Right lobe of liver (tissue), 6 donors: ENCODE results near the gene CDC42BPG. TPM values are rescaled to one million over a fixed set of nuclear protein-coding genes. Genes with fewer than 3 reads are reported as not detected.

Source experiments
- ATAC-seq, 4 donors: fragments of 200-7000 bp; cut with Tn5 transposase; one replicate each; pipeline ENCODE4 v1.9.1; 2020; ENCODE audit warnings: mild to moderate bottlenecking in 4 of 4, moderate library complexity in 4 of 4
- DNase-seq, 3 donors: peaks; one replicate each; pipeline ENCODE4 v3.0.0-alpha.2; 2020
- H3K27ac ChIP-seq, 3 donors: fragments of 200-600 bp; one replicate each; pipeline ENCODE4 v1.8.0; 2022
- H3K27me3 ChIP-seq, 2 donors: fragments of 200-600 bp; one replicate each; pipeline ENCODE4 v1.8.0; 2022
- H3K36me3 ChIP-seq, 4 donors: fragments of 200-600 bp; sonication (generic) in 1 of 4; one replicate each; pipeline versions ENCODE4 v1.5.1 to v1.8.0; 2017 to 2022; ENCODE audit warnings: control low read depth in 1 of 4
- H3K4me1 ChIP-seq, 4 donors: fragments of 200-600 bp; sonication (generic) in 1 of 4; one replicate each; pipeline versions ENCODE4 v1.5.1 to v1.8.0; 2017 to 2022; ENCODE audit warnings: control low read depth in 1 of 4
- H3K4me3 ChIP-seq, 3 donors: fragments of 200-600 bp; one replicate each; pipeline ENCODE4 v1.8.0; 2022
- H3K9me3 ChIP-seq, 4 donors: fragments of 200-600 bp; sonication (generic) in 1 of 4; one replicate each; pipeline versions ENCODE4 v1.5.1 to v1.8.0; 2017 to 2022; ENCODE audit warnings: control low read depth in 1 of 4
- CTCF ChIP-seq, 4 donors: fragments of 200-600 bp in 3 of 4; fragments of 450-650 bp in 1 of 4; IDR thresholded peaks; one replicate each; pipeline versions ENCODE4 v1.5.1 to v1.8.0; 2016 to 2022; ENCODE audit warnings: antibody characterized with exemption in 4 of 4, mild to moderate bottlenecking in 2 of 4
- POLR2A ChIP-seq: fragments of 450-650 bp; IDR thresholded peaks from one replicate; pipeline ENCODE4 v1.6.1; 2017; ENCODE audit warnings: antibody characterized with exemption, mild to moderate bottlenecking
- WGBS: methylation state at CpG from one replicate; pipeline ENCODE4 v1.1.6; 2018; ENCODE audit warnings: low coverage, low lambda C conversion rate; ENCODE audit not compliant: insufficient coverage; ENCODE audit errors: missing lambda C conversion rate; 5-methylcytosine and 5-hydroxymethylcytosine counted together
- intact Hi-C, 2 donors: fragments of 100-400 bp; cut with DNase I; formaldehyde crosslinking; loops; one replicate each; pipeline versions ENCODE4 v1.11.2 to v1.14.1; 2022
- total RNA-seq, 6 experiments: library from RNA; depleted of rRNA in 2 of 6; stranded (reverse); fragments of >200 nt in 2 of 6; fragmentation: NEBNext Ultra II Directional in 3 of 6; extraction: Animal tissue kit (Norgen Biotek cat#: 25700) in 3 of 6; gene quantifications; one replicate each; pipeline versions ENCODE4 v1.1.0 to v1.2.4, GENCODE V29; 2016 to 2023
- donor health status: DM: no; HTN: yes; CAD: no.
- donor health status: DM: no; HTN: no; CAD: no.
- donor health status: DM: no; HTN: no; CAD: no.
- donor health status: DM: no; HTN: yes; CAD: no.
- donor health status: DM: no; HTN: yes; CAD: no.

Gene CDC42BPG
- total RNA-seq, 6 experiments from 2014 or later, result 0.63 to 1.1 (median 0.99) TPM

DNA sequence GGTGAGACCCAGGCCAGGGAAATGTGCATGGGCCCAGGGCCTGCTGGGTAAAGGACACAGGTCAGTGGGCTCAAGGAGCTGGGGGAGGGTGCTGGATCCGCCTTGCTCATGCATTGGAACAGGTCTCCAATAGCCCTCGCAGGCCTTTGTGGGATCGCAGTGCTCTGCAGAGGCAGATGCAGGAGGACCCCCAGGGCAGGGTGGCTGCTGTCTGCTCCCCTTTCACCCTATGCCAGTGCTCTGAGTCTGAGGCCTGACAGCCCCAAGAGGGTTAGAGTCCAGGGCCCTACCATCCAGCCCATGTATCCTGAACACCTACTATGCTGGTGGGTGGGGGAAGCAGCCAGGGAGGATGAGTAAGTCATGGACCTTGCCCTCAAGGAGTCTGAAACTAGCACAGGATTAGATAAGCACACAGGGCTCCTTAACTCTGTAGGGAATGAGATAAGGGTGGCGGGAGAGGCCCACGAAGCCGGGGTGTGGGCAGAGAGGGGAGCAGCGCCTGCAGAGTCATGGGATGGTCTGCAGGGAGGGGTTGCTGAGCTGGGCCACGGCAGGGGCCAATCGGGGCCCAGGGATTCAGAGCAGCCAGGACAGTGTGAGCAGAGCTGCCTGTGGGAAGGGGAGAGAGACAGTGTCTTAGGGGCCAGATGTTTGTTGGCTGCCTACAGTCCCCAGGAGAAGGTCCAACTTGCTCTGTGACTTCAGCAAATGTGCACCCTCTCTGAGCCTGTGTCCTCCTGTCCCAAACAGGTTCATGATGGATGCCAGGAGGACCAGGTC is 44.5 kb upstream of the CDC42BPG start:
- ATAC-seq (no peak), DNase-seq (no peak)
- H3K36me3 ChIP-seq, result no peaks in the 10 kb centered on the region
- peaks cover 0 to 50% (median 10%) of the 10 kb centered on the region in 4 donors for H3K4me1 ChIP-seq
- TF ChIP-seq CTCF (IDR thresholded peaks at IDR 0.05), result no peak
- TF ChIP-seq POLR2A, result no peak
- no peaks in the 10 kb centered on the region for H3K27me3 ChIP-seq
- no peak overlapping the region for H3K27ac ChIP-seq
- H3K4me3 ChIP-seq, result no peak overlapping the region
- intact Hi-C loops, result no loop called here
- H3K9me3 ChIP-seq, result no peaks in the 10 kb centered on the region
- WGBS, result 28% methylated on average over 5 of the region's 9 CpGs

DNA sequence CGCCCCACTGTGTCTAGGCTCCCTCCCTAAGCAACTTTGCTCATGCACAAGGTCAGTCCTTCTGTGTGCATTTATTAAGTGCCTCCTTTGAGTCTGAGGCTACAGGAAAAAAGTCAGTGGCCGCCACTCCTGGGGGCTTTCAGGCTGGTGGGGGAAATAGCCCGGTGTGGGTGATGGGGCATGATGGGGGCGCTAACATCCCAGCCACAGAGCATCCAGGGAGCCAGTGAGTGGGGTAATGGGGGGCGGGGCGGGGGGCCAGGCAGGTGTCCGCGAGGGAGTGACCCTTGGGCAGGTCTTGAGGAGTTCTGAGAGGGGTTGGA is 43.9 kb upstream of the CDC42BPG start:
- Histone ChIP-seq H3K27me3 (no peaks in the 10 kb centered on the region), H3K9me3 (no peaks in the 10 kb centered on the region), H3K36me3 (no peaks in the 10 kb centered on the region), H3K27ac (peak overlapping the region in 1 of 3 donors; percentile 37), H3K4me3 (no peak overlapping the region), H3K4me1 (peaks cover 0 to 46% (median 8%) of the 10 kb centered on the region in 4 donors)
- intact Hi-C loops, result no loop called here
- WGBS, result 21% methylated on average over 4 of the region's 8 CpGs
- ATAC-seq, result no peak
- no peak for DNase-seq
- TF ChIP-seq CTCF (IDR thresholded peaks at IDR 0.05) (no peak), POLR2A (no peak)

DNA sequence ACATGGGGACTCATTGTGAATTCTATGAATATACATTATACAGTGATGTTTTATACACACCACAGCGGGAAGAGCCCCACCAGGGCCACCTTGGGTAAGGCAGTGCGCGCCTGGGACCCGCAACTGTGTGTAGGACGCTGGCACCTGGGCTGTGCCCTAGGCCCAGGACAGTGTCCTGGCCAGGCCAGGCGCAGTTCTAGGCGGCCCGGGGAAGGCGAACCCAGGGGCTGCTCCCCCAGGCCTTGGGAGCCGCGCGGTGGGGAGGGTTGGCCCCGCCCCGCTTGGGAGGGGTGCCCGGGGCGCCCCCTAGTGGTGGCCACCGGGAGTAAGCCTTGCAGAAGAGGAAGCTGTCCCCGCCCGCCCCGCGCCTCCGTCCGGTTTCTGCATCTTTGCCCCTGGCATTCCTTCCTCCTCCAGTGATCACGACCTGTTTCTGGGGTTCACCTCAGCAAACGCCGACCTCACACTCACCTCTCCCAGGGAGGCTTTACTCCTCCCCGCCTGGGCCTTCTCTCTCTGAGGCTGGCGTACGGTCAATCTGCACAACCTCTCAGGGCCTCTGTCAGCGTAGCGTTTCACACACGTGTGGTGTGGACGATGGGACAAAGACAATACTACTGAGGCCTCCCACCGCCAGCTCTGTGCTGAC is 43.4 kb upstream of the CDC42BPG start:
- no peak overlapping the region for H3K4me3 ChIP-seq
- TF ChIP-seq POLR2A (no peak), CTCF (IDR thresholded peaks at IDR 0.05) (peak; percentile 89 to 99 (median 98))
- H3K9me3 ChIP-seq, result no peaks in the 10 kb centered on the region
- H3K27me3 ChIP-seq, result no peaks in the 10 kb centered on the region
- H3K36me3 ChIP-seq, result no peaks in the 10 kb centered on the region
- ATAC-seq (peak; percentile 73 to 83 (median 76)), DNase-seq (peak; percentile 87 to 89 (median 88))
- intact Hi-C loops, result no loop called here
- peaks cover 0 to 46% (median 8%) of the 10 kb centered on the region in 4 donors for H3K4me1 ChIP-seq
- peak overlapping the region in 1 of 3 donors; percentile 37 for H3K27ac ChIP-seq
- WGBS, result 2% methylated on average over 7 of the region's 34 CpGs

- H3K27ac ChIP-seq, result no peak overlapping the region
- ATAC-seq (no peak), DNase-seq (no peak)
- no peaks in the 10 kb centered on the region for H3K36me3 ChIP-seq
- peaks cover 0 to 46% (median 8%) of the 10 kb centered on the region in 4 donors for H3K4me1 ChIP-seq
- intact Hi-C loops, result no loop called here
- 67% methylated on average over 8 of the region's 8 CpGs for WGBS
- H3K9me3 ChIP-seq, result no peaks in the 10 kb centered on the region
- no peak for TF ChIP-seq POLR2A
- no peak for TF ChIP-seq CTCF (IDR thresholded peaks at IDR 0.05)
- H3K4me3 ChIP-seq, result no peak overlapping the region
- no peaks in the 10 kb centered on the region for H3K27me3 ChIP-seq
These were observed 42.8 kb upstream of the CDC42BPG start for GRCh38 chr11:64887234-64887756.
